Measurements from ENCODE around the gene RANBP9. TPM values are rescaled to one million over a fixed set of nuclear protein-coding genes. Genes with fewer than 3 reads are reported as not detected.

The RANBP9 gene
- total and polyA plus RNA-seq, 9 of the 15 experiments (the other 6 are each of a cell fraction or from before 2014, with no cell fraction given), result 27.5 to 130 (median 61.5) TPM

DNA sequence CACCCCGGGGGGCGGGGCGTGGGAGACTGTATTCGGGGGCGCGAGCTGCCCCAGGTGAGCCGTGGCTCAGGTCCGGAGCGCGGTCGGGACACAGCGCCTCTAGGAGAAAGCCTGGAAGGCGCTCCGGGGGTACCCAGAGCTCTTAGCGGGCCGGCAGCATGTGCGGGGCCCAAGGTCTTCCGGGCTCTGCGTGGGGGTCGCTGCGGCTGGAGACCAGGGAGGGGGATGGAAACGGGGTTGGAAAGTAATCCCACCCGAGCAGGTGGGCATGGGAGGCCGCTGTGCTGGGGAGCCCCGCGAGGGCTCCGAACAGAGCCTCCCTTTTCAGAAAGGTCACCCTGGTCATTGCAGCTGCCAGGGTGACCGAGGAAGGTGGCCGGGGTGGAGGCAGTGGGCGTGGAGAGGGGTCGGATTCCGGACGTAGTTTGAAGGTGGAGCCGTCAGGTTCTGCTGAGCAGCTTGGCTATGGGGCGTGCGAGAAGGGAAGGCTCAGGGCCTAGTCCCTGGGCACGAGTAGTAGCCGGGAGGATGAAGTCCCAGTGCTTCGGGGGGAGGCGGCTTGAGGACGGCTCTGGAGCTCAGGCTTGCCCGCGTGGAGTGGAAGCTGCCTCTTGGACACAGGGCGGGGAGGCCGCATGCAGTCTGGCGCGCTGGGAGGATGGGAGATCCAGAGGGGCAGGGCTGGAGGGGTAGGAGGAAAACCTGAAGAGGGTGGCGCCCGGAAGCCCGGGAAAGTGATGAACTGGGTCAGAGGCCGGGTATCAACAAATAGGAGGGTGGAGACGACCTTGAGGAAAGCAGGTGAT lies 136.9 kb downstream of the RANBP9 start, which contains the start of gene SIRT5 (continued):
- no peak for TF ChIP-seq ZNF436 (CRISPR knock-in tag; IDR thresholded peaks at IDR 0.05)
- TF ChIP-seq EGR1 (conservative IDR thresholded peaks at IDR 0.05), result peak; percentile 75
- TF ChIP-seq CHD2 (IDR thresholded peaks at IDR 0.05; ENCODE audit: low read depth, low read length), result no peak
- no peak for TF ChIP-seq EZH2 (IDR thresholded peaks at IDR 0.05; ENCODE audit: borderline replicate concordance, low read depth, low read length)
- no peak for TF ChIP-seq RUNX1 (IDR thresholded peaks at IDR 0.05; ENCODE audit: low read depth)
- no peak for TF ChIP-seq ARHGAP35 (IDR thresholded peaks at IDR 0.05; ENCODE audit: partially characterized antibody)
- no peak for TF ChIP-seq TSC22D4 (tag; IDR thresholded peaks at IDR 0.05)
- TF ChIP-seq LEF1 (IDR thresholded peaks at IDR 0.05), result peak; percentile 46; the same call in 1 of the 2 replicates
- peak; percentile 93 for TF ChIP-seq RBFOX2 (IDR thresholded peaks at IDR 0.05; ENCODE audit: low read depth, low read length)
- TF ChIP-seq HDGF (IDR thresholded peaks at IDR 0.05), result no peak
- TF ChIP-seq ZNF224 (CRISPR knock-in tag; IDR thresholded peaks at IDR 0.05), result peak; percentile 61; the same call in 1 of the 2 replicates
- TF ChIP-seq, protein P1, sequence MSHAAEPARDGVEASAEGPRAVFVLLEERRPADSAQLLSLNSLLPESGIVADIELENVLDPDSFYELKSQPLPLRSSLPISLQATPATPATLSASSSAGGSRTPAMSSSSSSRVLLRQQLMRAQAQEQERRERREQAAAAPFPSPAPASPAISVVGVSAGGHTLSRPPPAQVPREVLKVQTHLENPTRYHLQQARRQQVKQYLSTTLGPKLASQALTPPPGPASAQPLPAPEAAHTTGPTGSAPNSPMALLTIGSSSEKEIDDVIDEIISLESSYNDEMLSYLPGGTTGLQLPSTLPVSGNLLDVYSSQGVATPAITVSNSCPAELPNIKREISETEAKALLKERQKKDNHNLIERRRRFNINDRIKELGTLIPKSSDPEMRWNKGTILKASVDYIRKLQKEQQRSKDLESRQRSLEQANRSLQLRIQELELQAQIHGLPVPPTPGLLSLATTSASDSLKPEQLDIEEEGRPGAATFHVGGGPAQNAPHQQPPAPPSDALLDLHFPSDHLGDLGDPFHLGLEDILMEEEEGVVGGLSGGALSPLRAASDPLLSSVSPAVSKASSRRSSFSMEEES (CRISPR knock-in tag; IDR thresholded peaks at IDR 0.05), result no peak
- peak; percentile 84 for TF ChIP-seq MTA3 (IDR thresholded peaks at IDR 0.05; ENCODE audit: borderline replicate concordance)
- no peak for TF ChIP-seq FOXA1 (IDR thresholded peaks at IDR 0.05; ENCODE audit: borderline replicate concordance)
- no peak for TF ChIP-seq TAL1 (IDR thresholded peaks at IDR 0.05)
- TF ChIP-seq U2AF1 (optimal IDR thresholded peaks at IDR 0.05; ENCODE audit: low read depth, low read length), result no peak
- no peak for TF ChIP-seq ZNF507 (tag; conservative IDR thresholded peaks at IDR 0.05)
- no peak for TF ChIP-seq CUX1 (CRISPR knock-in tag; IDR thresholded peaks at IDR 0.05)
- TF ChIP-seq ZNF3 (CRISPR knock-in tag; IDR thresholded peaks at IDR 0.05), result no peak
- no peak for TF ChIP-seq ZNF551 (CRISPR knock-in tag; IDR thresholded peaks at IDR 0.05)
- TF ChIP-seq SRSF7 (optimal IDR thresholded peaks at IDR 0.05; ENCODE audit: low read depth, low read length), result no peak
- TF ChIP-seq HES1 (IDR thresholded peaks at IDR 0.05; ENCODE audit: low read depth), result no peak
- TF ChIP-seq BDP1 (IDR thresholded peaks at IDR 0.05; ENCODE audit: insufficient read depth, insufficient read length), result no peak
- TF ChIP-seq NCOA6 (IDR thresholded peaks at IDR 0.05), result no peak

Measured in K562 (cell line).